Measurements from ENCODE around the gene CDON. TPM values are rescaled to one million over a fixed set of nuclear protein-coding genes. Genes with fewer than 3 reads are reported as not detected.

CDON gene
- total RNA-seq, 1 experiment from 2014 or later = 0.91 TPM

GRCh38 chr11:126059238-126059781, 3.4 kb downstream of the CDON start:
- TF ChIP-seq CTCF (IDR thresholded peaks at IDR 0.05; ENCODE audit: unreplicated experiment) = no peak
- no peaks in the 10 kb centered on the region for H3K27me3 Mint-ChIP-seq (ENCODE audit: insufficient read depth, unreplicated experiment)
- intact Hi-C loops (cut with micrococcal nuclease) = no loop called here
- ChIA-PET POLR2A (no interaction called here), CTCF (interaction anchor here (0.6 to 6.0 kb wide), 7 partner anchors 110 to 149 kb away, joined by 3 to 137 read pairs (median 19); partner anchors contain the start of gene VSIG10L2)
- DNase-seq (ENCODE audit: unreplicated experiment) = no peak
- no peak overlapping the region for H3K27ac Mint-ChIP-seq (ENCODE audit: low read depth, unreplicated experiment)
- no peak overlapping the region for H3K4me3 Mint-ChIP-seq (ENCODE audit: unreplicated experiment)
- H3K36me3 Mint-ChIP-seq (ENCODE audit: insufficient read depth, unreplicated experiment) = peaks cover 13% of the 10 kb centered on the region
- BruUV-seq (replicated peaks) = no TSS peak
- H3K4me1 Mint-ChIP-seq (ENCODE audit: insufficient read depth, unreplicated experiment) = peaks cover 6% of the 10 kb centered on the region
- no peaks in the 10 kb centered on the region for H3K9me3 Mint-ChIP-seq (ENCODE audit: unreplicated experiment)

GRCh38 chr11:126058105-126058874, 4.4 kb downstream of the CDON start:
- no TSS peak for BruUV-seq (replicated peaks)
- CTCF ChIA-PET = interaction anchor here (0.5 to 6.0 kb wide), 13 partner anchors 9 to 511 kb away, joined by 3 to 137 read pairs (median 5); partner anchors contain the start of gene VSIG10L2
- no peak overlapping the region for H3K27ac Mint-ChIP-seq (ENCODE audit: low read depth, unreplicated experiment)
- intact Hi-C loops (cut with micrococcal nuclease) = no loop called here
- no peak overlapping the region for H3K4me3 Mint-ChIP-seq (ENCODE audit: unreplicated experiment)
- DNase-seq (ENCODE audit: unreplicated experiment) = no peak
- H3K27me3 Mint-ChIP-seq (ENCODE audit: insufficient read depth, unreplicated experiment) = no peaks in the 10 kb centered on the region
- H3K9me3 Mint-ChIP-seq (ENCODE audit: unreplicated experiment) = no peaks in the 10 kb centered on the region
- H3K36me3 Mint-ChIP-seq (ENCODE audit: insufficient read depth, unreplicated experiment) = peaks cover 13% of the 10 kb centered on the region
- POLR2A ChIA-PET = interaction anchor here (0.9 kb wide), 1 partner anchor 74 kb away, joined by 3 read pairs; no protein-coding TSS in a partner anchor
- H3K4me1 Mint-ChIP-seq (ENCODE audit: insufficient read depth, unreplicated experiment) = peaks cover 6% of the 10 kb centered on the region
- TF ChIP-seq CTCF (IDR thresholded peaks at IDR 0.05; ENCODE audit: unreplicated experiment) = no peak

GRCh38 chr11:126054882-126055281, 7.8 kb downstream of the CDON start:
- Mint-ChIP-seq H3K27ac (ENCODE audit: low read depth, unreplicated experiment) (no peak overlapping the region), H3K9me3 (ENCODE audit: unreplicated experiment) (no peaks in the 10 kb centered on the region), H3K36me3 (ENCODE audit: insufficient read depth, unreplicated experiment) (no peaks in the 10 kb centered on the region), H3K27me3 (ENCODE audit: insufficient read depth, unreplicated experiment) (no peaks in the 10 kb centered on the region), H3K4me1 (ENCODE audit: insufficient read depth, unreplicated experiment) (peaks cover 10% of the 10 kb centered on the region), H3K4me3 (ENCODE audit: unreplicated experiment) (no peak overlapping the region)
- BruUV-seq (replicated peaks) = no TSS peak
- no peak for DNase-seq (ENCODE audit: unreplicated experiment)
- CTCF ChIA-PET = interaction anchor here (0.6 to 3.3 kb wide), 3 partner anchors 16 to 151 kb away, joined by 4 to 29 read pairs (median 4); no protein-coding TSS in a partner anchor
- TF ChIP-seq CTCF (IDR thresholded peaks at IDR 0.05; ENCODE audit: unreplicated experiment) = no peak
- POLR2A ChIA-PET = no interaction called here
- intact Hi-C loops (cut with micrococcal nuclease) = no loop called here

GRCh38 chr11:126054408-126054807, 8.3 kb downstream of the CDON start:
- intact Hi-C loops (cut with micrococcal nuclease) = no loop called here
- Mint-ChIP-seq H3K9me3 (ENCODE audit: unreplicated experiment) (no peaks in the 10 kb centered on the region), H3K4me1 (ENCODE audit: insufficient read depth, unreplicated experiment) (peaks cover 10% of the 10 kb centered on the region), H3K36me3 (ENCODE audit: insufficient read depth, unreplicated experiment) (no peaks in the 10 kb centered on the region), H3K27me3 (ENCODE audit: insufficient read depth, unreplicated experiment) (no peaks in the 10 kb centered on the region), H3K4me3 (ENCODE audit: unreplicated experiment) (no peak overlapping the region), H3K27ac (ENCODE audit: low read depth, unreplicated experiment) (no peak overlapping the region)
- no peak for DNase-seq (ENCODE audit: unreplicated experiment)
- ChIA-PET CTCF (interaction anchor here (1.1 kb wide), 1 partner anchor 112 kb away, joined by 3 read pairs; no protein-coding TSS in a partner anchor), POLR2A (no interaction called here)
- no peak for TF ChIP-seq CTCF (IDR thresholded peaks at IDR 0.05; ENCODE audit: unreplicated experiment)
- no TSS peak for BruUV-seq (replicated peaks)

All from MCF 10A (cell line).